NCI-H345 treated with DMSO at 0.1 percent for 48 hours (cell line): Measurements from ENCODE around the gene HECTD4.
A peak's percentile ranks its signal among the peaks of the same experiment; 100 is the strongest.

Experiments
- DNase-seq: peaks from one replicate; lab custom pipeline; 2025; ENCODE audit not compliant: unreplicated experiment; lab: John Stamatoyannopoulos, UW

HECTD4 gene

GRCh38 chr12:112219195-112219594 is 163.0 kb downstream of the HECTD4 start:
- DNase-seq, result no peak

- no peak for DNase-seq
These were observed 164.1 kb downstream of the HECTD4 start for GRCh38 chr12:112218150-112218549.

GRCh38 chr12:112217647-112218046 is 164.6 kb downstream of the HECTD4 start:
- DNase-seq, result no peak

- DNase-seq, result no peak
These were observed 166.0 kb downstream of the HECTD4 start for GRCh38 chr12:112216223-112216622.

GRCh38 chr12:112214064-112214463 is 168.2 kb downstream of the HECTD4 start:
- DNase-seq, result no peak

- DNase-seq, result no peak
These were observed 173.8 kb downstream of the HECTD4 start for GRCh38 chr12:112208301-112208910.

GRCh38 chr12:112207397-112207924 is 174.8 kb downstream of the HECTD4 start:
- no peak for DNase-seq

GRCh38 chr12:112206944-112207343 is 175.3 kb downstream of the HECTD4 start:
- no peak for DNase-seq

- DNase-seq, result no peak
These were observed 183.1 kb downstream of the HECTD4 start for GRCh38 chr12:112199136-112199535.

- DNase-seq, result peak; percentile 9
These were observed 184.0 kb downstream of the HECTD4 start for GRCh38 chr12:112198120-112198733.

GRCh38 chr12:112196196-112196875 is 185.9 kb downstream of the HECTD4 start:
- DNase-seq, result no peak

GRCh38 chr12:112194601-112195247 is 187.5 kb downstream of the HECTD4 start:
- no peak for DNase-seq

- DNase-seq, result no peak
These were observed 189.8 kb downstream of the HECTD4 start for GRCh38 chr12:112192475-112192874.

GRCh38 chr12:112191840-112192321 is 190.3 kb downstream of the HECTD4 start:
- no peak for DNase-seq

- DNase-seq, result no peak
These were observed 191.0 kb downstream of the HECTD4 start for GRCh38 chr12:112191201-112191600.

GRCh38 chr12:112190231-112191025 is 191.8 kb downstream of the HECTD4 start:
- DNase-seq, result peak; percentile 76

GRCh38 chr12:112188130-112188830 is 194.0 kb downstream of the HECTD4 start:
- DNase-seq, result no peak

GRCh38 chr12:112185093-112185923 is 196.9 kb downstream of the HECTD4 start:
- DNase-seq, result no peak
